Lower leg skin (tissue), 4 donors: ENCODE results near the gene ACAD8. TPM values are rescaled to one million over a fixed set of nuclear protein-coding genes. Genes with fewer than 3 reads are reported as not detected.

Experiments used
- DNase-seq, 2 donors: peaks; one replicate each; pipeline ENCODE4 v3.0.0-alpha.2; 2019; ENCODE audit warnings: low spot score in 2 of 2
- H3K4me3 ChIP-seq: fragments of 200-600 bp; sonication (generic); 2 replicates; pipeline ENCODE4 v1.5.1; 2017; ENCODE audit warnings: mild to moderate bottlenecking, low read depth; ENCODE audit not compliant: poor library complexity, severe bottlenecking
- CTCF ChIP-seq, 3 donors: fragments of 450-650 bp; IDR thresholded peaks; one replicate each; pipeline ENCODE4 v1.5.1; 2016; ENCODE audit warnings: antibody characterized with exemption in 3 of 3, mild to moderate bottlenecking in 3 of 3, moderate library complexity in 2 of 3
- POLR2A ChIP-seq, 2 donors: fragments of 450-650 bp; IDR thresholded peaks; one replicate each; pipeline ENCODE4 v1.6.1; 2016 to 2017; ENCODE audit warnings: antibody characterized with exemption in 2 of 2, mild to moderate bottlenecking in 1 of 2, moderate library complexity in 1 of 2
- WGBS, 2 donors: methylation state at CpG; one replicate each; pipeline ENCODE4 v1.1.5; 2018; 5-methylcytosine and 5-hydroxymethylcytosine counted together
- intact Hi-C: fragments of 100-400 bp; cut with DNase I; formaldehyde crosslinking; loops from one replicate; pipeline ENCODE4 v1.15.0; 2023; ENCODE audit warnings: low total_unique reads
- total RNA-seq, 4 donors: library from RNA; depleted of rRNA; stranded (reverse); fragments of >200 nt; gene quantifications; one replicate each; pipeline ENCODE4 v1.1.0, GENCODE V29; 2016

The ACAD8 gene
- total RNA-seq, 4 donors from 2014 or later, result 49.0 to 68.6 (median 58.6) TPM

GRCh38 chr11:134313379-134313778 is 60.0 kb downstream of the ACAD8 start:
- H3K4me3 ChIP-seq, result no peak overlapping the region
- 84 to 91% methylated on average over 10 of the region's 10 CpGs for WGBS, 2 donors
- DNase-seq, result peak in 1 of 2 donors; percentile 76
- no peak for TF ChIP-seq CTCF (IDR thresholded peaks at IDR 0.05)
- TF ChIP-seq POLR2A (IDR thresholded peaks at IDR 0.05), result no peak
- intact Hi-C loops, result no loop called here

GRCh38 chr11:134313821-134314607 is 60.6 kb downstream of the ACAD8 start:
- no peak overlapping the region for H3K4me3 ChIP-seq
- peak in 1 of 2 donors; percentile 66 for DNase-seq
- 69 to 82% methylated on average over 8 to 9 of the region's 9 CpGs for WGBS, 2 donors
- intact Hi-C loops, result no loop called here
- TF ChIP-seq POLR2A (IDR thresholded peaks at IDR 0.05) (no peak), CTCF (IDR thresholded peaks at IDR 0.05) (no peak)

Other genes starting within 250 kb of the ACAD8 start
- gene JAM3, start 184.5 kb upstream of the ACAD8 start, total RNA-seq, result 10 to 100 TPM; 12.8 to 22.4 (median 15.1) TPM
- 10 to 100 TPM; 10.7 to 24.7 (median 20.3) TPM for gene NCAPD3, start 29.6 kb upstream of the ACAD8 start, total RNA-seq
- gene VPS26B, start 28.9 kb upstream of the ACAD8 start, total RNA-seq, result 10 to 100 TPM; 50.6 to 76.5 (median 64.1) TPM
- 10 to 100 TPM in 3 of 4 donors, 1 to 10 TPM in 1; 9.1 to 35.7 (median 26.2) TPM for gene THYN1, start 216 bp upstream of the ACAD8 start, total RNA-seq
- gene GLB1L3, start 22.8 kb downstream of the ACAD8 start, total RNA-seq, result 10 to 100 TPM in 1 of 4 donors, 1 to 10 TPM in 3; 7.5 to 18.5 (median 8.9) TPM
- 10 to 100 TPM in 2 of 4 donors, 1 to 10 TPM in 2; 9.1 to 21.6 (median 15.1) TPM for gene GLB1L2, start 78.4 kb downstream of the ACAD8 start, total RNA-seq
- under 1 TPM in 3 of 4 donors, not detected in 1; 0.13 to 0.58 (median 0.44) TPM for gene B3GAT1, start 158.7 kb downstream of the ACAD8 start, total RNA-seq